Smooth muscle cell (in vitro differentiated cells): ENCODE results near the gene MRPL20. TPM values are rescaled to one million over a fixed set of nuclear protein-coding genes. Genes with fewer than 3 reads are reported as not detected.
"Not testable (repeated sequence)": the region's sequence is repeated elsewhere in the genome, so short reads cannot be mapped to it uniquely, and the experiment has no call there.

Experiments
- DNase-seq: peaks from one replicate; lab custom pipeline; 2025; ENCODE audit not compliant: unreplicated experiment; lab: John Stamatoyannopoulos, UW
- H2AFZ ChIP-seq: fragments of 200-600 bp; sonication (generic); 2 replicates; pipeline ENCODE4 v1.6.0; 2016; ENCODE audit warnings: antibody characterized with exemption, low read depth, mild to moderate bottlenecking
- H3F3A ChIP-seq: fragments of 200-600 bp; sonication (generic); 2 replicates; pipeline ENCODE4 v1.6.0; 2017; ENCODE audit warnings: antibody characterized with exemption, low read depth
- H3K27ac ChIP-seq: fragments of 200-600 bp; sonication (generic); 2 replicates; pipeline ENCODE4 v1.5.1; 2016; ENCODE audit warnings: low read depth, mild to moderate bottlenecking
- H3K27me3 ChIP-seq: fragments of 200-600 bp; sonication (generic); 2 replicates; pipeline ENCODE4 v1.6.1; 2016; ENCODE audit warnings: low read depth, mild to moderate bottlenecking
- H3K36me3 ChIP-seq: fragments of 200-600 bp; sonication (generic); 2 replicates; pipeline ENCODE4 v1.5.1; 2016; ENCODE audit warnings: low read depth
- H3K4me1 ChIP-seq: fragments of 200-600 bp; sonication (generic); 2 replicates; pipeline ENCODE4 v1.5.1; 2016; ENCODE audit warnings: low read depth
- H3K4me2 ChIP-seq: fragments of 200-600 bp; sonication (generic); 2 replicates; pipeline ENCODE4 v1.6.0; 2016; ENCODE audit warnings: mild to moderate bottlenecking
- H3K4me3 ChIP-seq: fragments of 200-600 bp; sonication (generic); 2 replicates; pipeline ENCODE4 v1.5.1; 2016; ENCODE audit warnings: mild to moderate bottlenecking
- H3K79me2 ChIP-seq: fragments of 200-600 bp; sonication (generic); 2 replicates; pipeline ENCODE4 v1.6.0; 2016; ENCODE audit warnings: low read depth, mild to moderate bottlenecking
- H3K9ac ChIP-seq: fragments of 200-600 bp; sonication (generic); 2 replicates; pipeline ENCODE4 v1.6.0; 2016; ENCODE audit warnings: low read depth
- H3K9me3 ChIP-seq: fragments of 200-600 bp; sonication (generic); replicated peaks from 2 replicates; pipeline ENCODE4 v1.5.1; 2016; ENCODE audit warnings: low read depth
- H4K20me1 ChIP-seq: fragments of 200-600 bp; sonication (generic); 2 replicates; pipeline ENCODE4 v1.6.0; 2016; ENCODE audit warnings: low read depth
- CTCF ChIP-seq: fragments of 200-600 bp; sonication (generic); IDR thresholded peaks from 2 replicates; pipeline ENCODE4 v1.5.1; 2017; ENCODE audit warnings: borderline replicate concordance, mild to moderate bottlenecking, antibody characterized with exemption; ENCODE audit not compliant: insufficient read depth, poor library complexity, severe bottlenecking
- WGBS: methylation state at CpG from one replicate; pipeline ENCODE4 v1.1.7; 2016; ENCODE audit warnings: low lambda C conversion rate; 5-methylcytosine and 5-hydroxymethylcytosine counted together
- polyA plus RNA-seq: library from polyadenylated mRNA; unstranded; fragments of >200 nt; fragmentation: Nextera tagmentation; extraction: Ambion mirVana; gene quantifications from 2 replicates; pipeline ENCODE4 v1.2.1, GENCODE V29; 2016
- total RNA-seq: library from RNA; depleted of rRNA; stranded (reverse); fragments of >200 nt; gene quantifications from 2 replicates; pipeline ENCODE4 v1.2.3, GENCODE V29; 2014

Gene MRPL20
- total and polyA plus RNA-seq, 2 experiments from 2014 or later: 99.6 to 147 TPM

GRCh38 chr1:1371364-1371745, 35.7 kb downstream of the MRPL20 start:
- H3K4me1 ChIP-seq: peaks cover 12% of the 10 kb centered on the region
- no peak for DNase-seq
- H3K9me3 ChIP-seq: no peaks in the 10 kb centered on the region
- no peak for TF ChIP-seq CTCF
- no peak overlapping the region for H3K4me2 ChIP-seq
- no peak overlapping the region for H3K4me3 ChIP-seq
- 96% methylated on average over 12 of the region's 12 CpGs for WGBS
- no peak overlapping the region for H3K27ac ChIP-seq
- H3F3A ChIP-seq: peaks cover 6% of the 10 kb centered on the region
- no peak overlapping the region for H2AFZ ChIP-seq
- H3K36me3 ChIP-seq: no peaks in the 10 kb centered on the region
- H3K9ac ChIP-seq: no peak overlapping the region
- H3K27me3 ChIP-seq: no peaks in the 10 kb centered on the region
- H4K20me1 ChIP-seq: no peaks in the 10 kb centered on the region
- H3K79me2 ChIP-seq: peaks cover 29% of the 10 kb centered on the region

- Histone ChIP-seq H3K27me3 (no peaks in the 10 kb centered on the region), H2AFZ (no peak overlapping the region), H3K27ac (no peak overlapping the region), H3K4me3 (no peak overlapping the region), H3K79me2 (peaks cover 29% of the 10 kb centered on the region), H3F3A (peaks cover under 1% of the 10 kb centered on the region), H3K36me3 (no peaks in the 10 kb centered on the region), H3K9ac (no peak overlapping the region), H3K9me3 (no peaks in the 10 kb centered on the region), H3K4me2 (no peak overlapping the region), H4K20me1 (no peaks in the 10 kb centered on the region), H3K4me1 (peaks cover 9% of the 10 kb centered on the region)
- TF ChIP-seq CTCF: no peak
- 94% methylated on average over 15 of the region's 16 CpGs for WGBS
- DNase-seq: no peak
Measured at GRCh38 chr1:1370771-1371300, 36.3 kb downstream of the MRPL20 start.

- not testable (repeated sequence) for H3K4me1 ChIP-seq, H3K4me3 ChIP-seq, H3K9ac ChIP-seq, DNase-seq, H3K27me3 ChIP-seq, H2AFZ ChIP-seq, H3K36me3 ChIP-seq, H4K20me1 ChIP-seq, H3F3A ChIP-seq, H3K27ac ChIP-seq, H3K9me3 ChIP-seq, H3K4me2 ChIP-seq
- WGBS: 95% methylated on average over 14 of the region's 14 CpGs
- peaks cover 29% of the 10 kb centered on the region for H3K79me2 ChIP-seq
Measured at GRCh38 chr1:1370094-1370493, 37.0 kb downstream of the MRPL20 start.

- Histone ChIP-seq H3K36me3 (no peaks in the 10 kb centered on the region), H3K4me3 (no peak overlapping the region), H2AFZ (no peak overlapping the region), H3F3A (no peaks in the 10 kb centered on the region), H3K9ac (no peak overlapping the region), H3K79me2 (peaks cover 6% of the 10 kb centered on the region), H3K27me3 (no peaks in the 10 kb centered on the region), H3K4me2 (no peak overlapping the region), H3K27ac (no peak overlapping the region), H3K4me1 (peaks cover 1% of the 10 kb centered on the region), H4K20me1 (no peaks in the 10 kb centered on the region), H3K9me3 (no peaks in the 10 kb centered on the region)
- TF ChIP-seq CTCF: no peak
- WGBS: 98% methylated on average over 5 of the region's 5 CpGs
- no peak for DNase-seq
Measured at GRCh38 chr1:1367315-1367714, 39.8 kb downstream of the MRPL20 start.
